Activated CD8-positive, alpha-beta memory T cell treated with anti-CD3 and anti-CD28 coated beads, Interleukin-2, amount 50 U/mL, for 48 hours (primary cell): ENCODE data around the gene PLEKHG7.
"Not testable (repeated sequence)": the region's sequence is repeated elsewhere in the genome, so short reads cannot be mapped to it uniquely, and the experiment has no call there.

Source experiments
- DNase-seq: peaks from one replicate; pipeline ENCODE4 v3.0.0-alpha.2; 2020

Gene PLEKHG7

GRCh38 chr12:92702754-92703679 lies at the start of gene PLEKHG7:
Gene PLEKHG7 (plus strand): TSS chr12:92702989. CDS start chr12:92706632, 3,643 bp downstream.
- no peak for DNase-seq

- DNase-seq, result not testable (repeated sequence)
These were observed 48.5 kb upstream of the PLEKHG7 start for GRCh38 chr12:92654256-92654655.

- DNase-seq, result no peak
These were observed 47.9 kb upstream of the PLEKHG7 start for GRCh38 chr12:92654929-92655328.

- DNase-seq, result no peak
These were observed 45.9 kb upstream of the PLEKHG7 start for GRCh38 chr12:92656911-92657310.

- no peak for DNase-seq
These were observed 45.0 kb upstream of the PLEKHG7 start for GRCh38 chr12:92657770-92658169.

GRCh38 chr12:92658611-92659010 lies 44.2 kb upstream of the PLEKHG7 start:
- no peak for DNase-seq

GRCh38 chr12:92661269-92661668 lies 41.5 kb upstream of the PLEKHG7 start:
- no peak for DNase-seq

GRCh38 chr12:92665496-92665895 lies 37.3 kb upstream of the PLEKHG7 start:
- no peak for DNase-seq

GRCh38 chr12:92668739-92669138 lies 34.0 kb upstream of the PLEKHG7 start:
- DNase-seq, result no peak

GRCh38 chr12:92671524-92671923 lies 31.3 kb upstream of the PLEKHG7 start:
- DNase-seq, result not testable (repeated sequence)

- DNase-seq, result no peak
These were observed 29.0 kb upstream of the PLEKHG7 start for GRCh38 chr12:92673756-92674155.

GRCh38 chr12:92674500-92674899 lies 28.3 kb upstream of the PLEKHG7 start:
- DNase-seq, result no peak

- no peak for DNase-seq
These were observed 27.5 kb upstream of the PLEKHG7 start for GRCh38 chr12:92675092-92675865.

GRCh38 chr12:92676710-92677109 lies 26.1 kb upstream of the PLEKHG7 start:
- no peak for DNase-seq

GRCh38 chr12:92690601-92691000 lies 12.2 kb upstream of the PLEKHG7 start:
- DNase-seq, result no peak

- DNase-seq, result no peak
These were observed 7.7 kb upstream of the PLEKHG7 start for GRCh38 chr12:92695056-92695455.

GRCh38 chr12:92695577-92695976 lies 7.2 kb upstream of the PLEKHG7 start:
- DNase-seq, result no peak

- DNase-seq, result no peak
These were observed 6.6 kb upstream of the PLEKHG7 start for GRCh38 chr12:92696216-92696615.

GRCh38 chr12:92698474-92698873 lies 4.3 kb upstream of the PLEKHG7 start:
- DNase-seq, result no peak

- DNase-seq, result no peak
These were observed 1.3 kb upstream of the PLEKHG7 start for GRCh38 chr12:92701441-92701840.

- DNase-seq, result no peak
These were observed 997 bp downstream of the PLEKHG7 start for GRCh38 chr12:92703786-92704185.

- no peak for DNase-seq
These were observed 3.8 kb downstream of the PLEKHG7 start for GRCh38 chr12:92706594-92706993.

- no peak for DNase-seq
These were observed 5.1 kb downstream of the PLEKHG7 start for GRCh38 chr12:92707926-92708325.

GRCh38 chr12:92715625-92716024 lies 12.8 kb downstream of the PLEKHG7 start:
- no peak for DNase-seq
